ENCODE results near the gene NFKB2. TPM values are rescaled to one million over a fixed set of nuclear protein-coding genes. Genes with fewer than 3 reads are reported as not detected.

The NFKB2 gene
- total RNA-seq = 23.0 and 37.6 TPM in 2 replicates

DNA sequence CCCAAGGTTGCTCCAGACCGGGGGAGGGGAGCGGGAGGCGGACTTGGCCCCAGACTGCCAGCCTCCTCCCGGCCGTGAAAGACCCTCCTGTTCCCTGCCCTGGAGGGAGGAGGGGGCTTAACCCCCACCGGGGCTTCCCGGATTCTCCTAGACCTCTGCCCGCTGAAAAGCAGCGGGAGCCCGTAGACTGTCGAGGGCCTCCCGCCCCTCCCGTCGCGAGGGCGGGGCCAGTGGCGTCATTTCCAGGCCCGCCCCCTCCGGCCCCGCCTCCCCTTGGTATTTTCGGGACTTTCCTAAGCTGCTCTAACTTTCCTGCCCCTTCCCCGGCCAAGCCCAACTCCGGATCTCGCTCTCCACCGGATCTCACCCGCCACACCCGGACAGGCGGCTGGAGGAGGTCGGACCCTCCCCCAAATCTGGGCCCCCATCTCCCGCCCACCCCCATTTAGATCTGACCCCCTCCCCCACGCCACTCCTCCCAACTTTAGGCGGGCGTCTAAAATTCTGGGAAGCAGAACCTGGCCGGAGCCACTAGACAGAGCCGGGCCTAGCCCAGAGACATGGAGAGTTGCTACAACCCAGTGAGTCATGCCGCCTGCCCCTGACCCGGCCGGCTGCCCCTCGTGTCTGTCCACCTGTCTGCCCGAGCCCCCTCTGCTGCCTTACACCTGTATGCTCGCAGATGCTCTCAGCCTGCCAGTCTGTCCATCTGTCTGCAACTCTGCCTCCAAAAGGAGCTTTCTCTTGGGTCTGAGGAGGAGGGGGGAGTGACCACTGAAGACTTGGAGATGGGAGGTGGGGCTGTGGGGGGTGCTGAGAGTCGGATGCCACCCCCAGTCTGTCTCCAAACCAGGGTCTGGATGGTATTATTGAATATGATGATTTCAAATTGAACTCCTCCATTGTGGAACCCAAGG is at the start of gene NFKB2:
Gene NFKB2, plus strand, starts transcription at position 306 of the 917 bp plus-strand sequence. Its CDS starts 255 bp downstream, at position 561.

GRCh38 chr10:102418622-102419268 is 23.2 kb downstream of the NFKB2 start, which contains the start of gene PSD:
PSD (minus strand) TSS chr10:102418785; CDS start chr10:102417038, 1,747 bp downstream.

GRCh38 chr10:102420714-102421506 is 25.4 kb downstream of the NFKB2 start, which contains the start of gene FBXL15:
FBXL15 (plus strand) TSS chr10:102420836; CDS start chr10:102421130, 294 bp downstream.

GRCh38 chr10:102432162-102432950 is 36.9 kb downstream of the NFKB2 start, which contains the start of gene CUEDC2:
CUEDC2 (minus strand) TSS chr10:102432574; CDS start chr10:102425188, 7,386 bp downstream.

DNA sequence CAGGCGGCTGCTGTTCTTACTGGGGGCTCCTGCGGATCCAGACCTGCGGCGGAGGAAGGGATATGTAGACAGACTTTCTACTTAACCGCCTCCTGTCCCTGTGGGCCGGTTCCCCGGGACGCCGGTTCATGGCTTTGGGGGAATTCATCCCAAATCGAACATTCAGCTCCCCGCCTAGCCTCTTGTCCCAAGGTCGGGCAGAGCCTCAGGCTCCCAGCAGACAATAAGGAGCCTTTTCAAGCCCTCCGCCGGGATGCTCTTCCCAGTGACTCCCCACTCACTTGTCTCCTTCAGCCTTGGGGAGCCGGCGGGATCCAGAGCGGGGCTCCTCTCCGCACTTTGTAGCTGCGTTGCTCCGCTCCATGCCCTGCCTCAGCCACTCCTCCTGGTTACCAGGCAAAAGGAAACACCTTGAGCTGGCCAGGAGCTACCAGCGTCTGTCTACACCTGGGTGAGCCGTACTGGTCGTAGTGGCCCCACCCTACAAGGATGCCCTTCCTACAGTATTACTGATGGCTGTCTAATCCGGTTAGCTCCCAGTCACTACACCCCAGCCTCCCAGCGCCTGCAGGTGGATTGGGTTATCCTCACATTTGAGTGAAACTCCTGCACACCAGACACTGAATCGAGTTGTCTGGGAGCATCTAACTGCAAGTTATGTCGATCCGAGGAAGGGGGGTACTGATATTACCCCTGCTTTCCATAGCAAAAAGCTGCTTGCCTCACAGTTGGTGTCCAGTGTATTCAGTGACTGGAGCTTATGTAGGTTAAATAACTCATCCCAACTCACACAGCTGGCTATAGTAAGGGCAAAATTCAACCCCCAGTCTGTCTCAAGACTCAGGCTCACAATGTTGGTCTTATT is 55.8 kb downstream of the NFKB2 start, which contains the start of gene C10orf95:
Gene C10orf95, minus strand, starts transcription at position 439 of the 865 bp plus-strand sequence. CDS start 450 bp downstream, outside the sequence.

Other genes starting within 250 kb of the NFKB2 start
- gene NOLC1, start 243.3 kb upstream of the NFKB2 start, total RNA-seq = 20.2 and 28.0 TPM in 2 replicates
- 0.13 and 0.20 TPM in 2 replicates for gene ELOVL3, start 169.4 kb upstream of the NFKB2 start, total RNA-seq
- gene PITX3, start 154.2 kb upstream of the NFKB2 start, total RNA-seq = 0.13 and 0.23 TPM in 2 replicates
- 50.8 and 56.1 TPM in 2 replicates for gene GBF1, start 150.2 kb upstream of the NFKB2 start, total RNA-seq
- 2.0 and 3.7 TPM in 2 replicates for gene PSD, start 23.1 kb downstream of the NFKB2 start, total RNA-seq
- gene FBXL15, start 25.1 kb downstream of the NFKB2 start, total RNA-seq = 6.3 and 6.6 TPM in 2 replicates
- 42.9 and 43.6 TPM in 2 replicates for gene CUEDC2, start 36.9 kb downstream of the NFKB2 start, total RNA-seq
- not detected in 2 replicates for gene C10orf95, start 55.8 kb downstream of the NFKB2 start, total RNA-seq
- gene ACTR1A, start 107.0 kb downstream of the NFKB2 start, total RNA-seq = 141 and 167 TPM in 2 replicates
- gene SUFU, start 108.3 kb downstream of the NFKB2 start, total RNA-seq = 7.5 and 7.6 TPM in 2 replicates
- 91.0 and 138 TPM in 2 replicates for gene TRIM8, start 248.8 kb downstream of the NFKB2 start, total RNA-seq